GM21737 (cell line): ENCODE results near the gene APBB1.
A peak's percentile ranks its signal among the peaks of the same experiment; 100 is the strongest.
"Not testable (repeated sequence)": the region's sequence is repeated elsewhere in the genome, so short reads cannot be mapped to it uniquely, and the experiment has no call there.

Source experiments
- ATAC-seq: cut with Tn5 transposase; IDR thresholded peaks from one replicate; pipeline ENCODE4 v1.9.1; 2021; ENCODE audit warnings: mild to moderate bottlenecking, moderate library complexity; ENCODE audit not compliant: unreplicated experiment

The APBB1 gene

GRCh38 chr11:6392251-6392650 lies 26.6 kb downstream of the APBB1 start:
- not testable (repeated sequence) for ATAC-seq

GRCh38 chr11:6391537-6392134 lies 27.3 kb downstream of the APBB1 start:
- no peak for ATAC-seq

- ATAC-seq: peak; percentile 2
Measured at GRCh38 chr11:6390718-6391469, 28.0 kb downstream of the APBB1 start.

- ATAC-seq: peak; percentile 97
Measured at GRCh38 chr11:6389905-6390717, 28.8 kb downstream of the APBB1 start, which contains the start of gene SMPD1. SMPD1 (plus strand) TSS chr11:6390474; CDS start chr11:6390599, 125 bp downstream.

- ATAC-seq: no peak
Measured at GRCh38 chr11:6388748-6389147, 30.1 kb downstream of the APBB1 start.

GRCh38 chr11:6387811-6388599 lies 30.9 kb downstream of the APBB1 start:
- no peak for ATAC-seq

- ATAC-seq: no peak
Measured at GRCh38 chr11:6385046-6385777, 33.7 kb downstream of the APBB1 start.

GRCh38 chr11:6378640-6378989 lies 40.3 kb downstream of the APBB1 start:
- no peak for ATAC-seq

- no peak for ATAC-seq
Measured at GRCh38 chr11:6377902-6378639, 40.8 kb downstream of the APBB1 start.

GRCh38 chr11:6371825-6372224 lies 47.1 kb downstream of the APBB1 start:
- ATAC-seq: no peak

GRCh38 chr11:6365659-6366058 lies 53.2 kb downstream of the APBB1 start:
- no peak for ATAC-seq

GRCh38 chr11:6362873-6363678 lies 55.8 kb downstream of the APBB1 start:
- peak; percentile 93 for ATAC-seq

GRCh38 chr11:6362185-6362872 lies 56.6 kb downstream of the APBB1 start:
- ATAC-seq: no peak

- no peak for ATAC-seq
Measured at GRCh38 chr11:6360183-6360582, 58.7 kb downstream of the APBB1 start.

- ATAC-seq: no peak
Measured at GRCh38 chr11:6357222-6357621, 61.7 kb downstream of the APBB1 start.

GRCh38 chr11:6356503-6357055 lies 62.3 kb downstream of the APBB1 start:
- no peak for ATAC-seq

GRCh38 chr11:6354651-6355485 lies 64.0 kb downstream of the APBB1 start:
- no peak for ATAC-seq
